HG03066 (cell line): Measurements from ENCODE around the gene IQCN.
A peak's percentile ranks its signal among the peaks of the same experiment; 100 is the strongest.

ENCODE experiments used
- ATAC-seq: cut with Tn5 transposase; IDR thresholded peaks from one replicate; pipeline ENCODE4 v1.9.1; 2021; ENCODE audit warnings: low read depth; ENCODE audit not compliant: unreplicated experiment

Gene IQCN

DNA sequence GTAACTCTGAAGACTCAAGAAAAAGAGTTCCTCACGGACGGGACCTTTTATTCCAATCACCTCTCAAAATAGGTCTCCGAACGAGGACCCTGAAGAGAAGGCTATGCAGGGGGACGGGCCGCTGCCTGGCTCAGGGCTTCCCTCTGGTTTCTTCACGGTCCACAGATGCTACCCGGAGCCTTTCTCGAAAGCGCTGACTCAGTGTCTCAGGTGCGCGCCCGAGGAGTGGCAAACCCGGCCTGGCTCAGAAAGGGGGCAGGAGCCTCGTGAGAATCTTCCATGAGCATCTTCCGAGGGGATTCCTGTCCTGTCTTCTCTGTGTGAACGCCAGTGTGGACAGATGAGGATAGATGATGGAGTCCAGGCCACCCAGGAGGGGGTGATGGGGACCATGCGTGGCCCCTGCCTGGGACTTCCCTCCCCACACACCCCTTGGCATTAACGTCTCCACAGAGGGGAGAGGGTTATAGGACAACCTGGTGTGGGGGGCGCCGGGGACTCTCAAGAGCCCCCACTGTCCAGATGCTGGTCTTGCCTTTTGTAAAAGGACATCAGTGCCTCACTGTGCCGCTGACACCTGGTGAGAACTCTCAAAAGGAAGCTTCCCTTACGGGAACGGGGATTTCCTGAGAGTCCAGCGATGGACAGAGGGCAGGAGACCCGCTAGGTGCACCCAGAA, 32.1 kb upstream of the IQCN start:
- ATAC-seq, result no peak

DNA sequence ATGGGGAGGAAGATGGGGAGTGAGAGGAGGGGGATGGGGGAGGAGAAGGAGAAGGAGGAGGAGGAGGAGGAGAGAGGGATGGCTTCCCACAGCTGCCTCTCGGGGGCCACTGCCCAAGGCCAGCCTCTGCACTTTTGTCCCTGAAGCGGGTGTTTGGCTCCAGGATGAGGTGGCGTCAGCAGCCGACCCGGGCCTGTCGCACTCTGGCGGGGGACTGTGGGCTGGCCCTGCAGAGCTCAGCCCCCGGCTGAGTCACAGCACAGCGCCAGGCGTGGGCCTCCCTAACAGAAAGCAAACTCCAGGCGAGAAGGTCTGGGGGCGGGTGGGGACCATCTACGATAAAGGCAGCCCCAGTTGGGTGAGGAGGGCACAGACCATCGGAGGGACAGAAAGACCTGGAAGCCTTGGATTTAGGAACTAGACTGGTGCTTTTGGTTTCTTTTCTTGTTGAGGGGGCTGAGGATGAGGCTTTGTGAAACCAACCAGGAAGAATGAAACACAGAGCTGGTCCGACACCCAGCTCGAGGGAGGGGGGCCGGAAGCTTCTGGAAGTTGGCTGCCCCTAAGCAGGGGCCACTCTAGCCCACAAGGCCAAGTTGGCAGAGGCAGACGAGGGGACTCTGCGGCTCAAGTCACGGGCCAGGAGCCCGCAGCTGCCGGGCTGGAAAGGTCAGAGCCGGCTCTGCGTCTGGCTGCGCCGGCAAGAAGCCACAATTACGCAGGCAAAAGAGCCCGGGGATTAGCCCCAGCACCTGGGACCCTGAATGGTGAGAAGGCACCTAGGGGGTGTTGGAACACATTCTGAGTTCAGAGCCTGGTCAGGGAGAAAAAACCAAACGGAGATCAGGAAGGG, 30.4 kb upstream of the IQCN start:
- no peak for ATAC-seq

DNA sequence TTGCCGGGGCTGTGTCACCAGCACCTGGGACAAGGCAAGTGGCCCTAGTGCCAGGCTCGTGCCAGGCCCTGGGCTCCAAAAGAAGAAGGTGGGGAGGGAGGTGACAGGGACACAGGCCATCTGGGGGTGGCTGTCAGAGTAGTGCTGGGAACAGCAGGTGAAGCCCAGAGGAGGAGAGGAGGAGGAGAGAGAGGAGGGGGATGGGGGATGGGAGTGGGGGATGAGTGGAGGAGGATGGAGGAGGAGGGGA, 29.9 kb upstream of the IQCN start:
- no peak for ATAC-seq

DNA sequence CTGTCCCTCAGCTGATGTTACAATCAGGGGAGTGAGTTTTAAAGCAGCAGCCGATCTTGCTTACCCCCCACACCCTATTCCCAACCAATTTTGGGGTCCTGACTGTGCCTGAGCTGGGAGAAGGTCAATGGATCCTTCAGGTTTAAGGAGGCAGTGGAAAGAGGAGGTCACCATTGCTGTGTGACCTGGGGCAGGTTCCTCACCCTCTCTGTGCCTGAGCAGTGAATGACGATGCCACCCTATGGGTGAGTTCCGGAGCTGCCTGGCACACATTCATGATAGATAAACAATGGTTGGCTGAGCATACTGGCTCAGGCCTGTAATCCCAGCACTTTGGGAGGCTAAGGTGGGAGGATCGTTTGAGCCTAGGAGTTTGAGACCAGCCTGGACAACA, 27.5 kb upstream of the IQCN start:
- ATAC-seq, result no peak

DNA sequence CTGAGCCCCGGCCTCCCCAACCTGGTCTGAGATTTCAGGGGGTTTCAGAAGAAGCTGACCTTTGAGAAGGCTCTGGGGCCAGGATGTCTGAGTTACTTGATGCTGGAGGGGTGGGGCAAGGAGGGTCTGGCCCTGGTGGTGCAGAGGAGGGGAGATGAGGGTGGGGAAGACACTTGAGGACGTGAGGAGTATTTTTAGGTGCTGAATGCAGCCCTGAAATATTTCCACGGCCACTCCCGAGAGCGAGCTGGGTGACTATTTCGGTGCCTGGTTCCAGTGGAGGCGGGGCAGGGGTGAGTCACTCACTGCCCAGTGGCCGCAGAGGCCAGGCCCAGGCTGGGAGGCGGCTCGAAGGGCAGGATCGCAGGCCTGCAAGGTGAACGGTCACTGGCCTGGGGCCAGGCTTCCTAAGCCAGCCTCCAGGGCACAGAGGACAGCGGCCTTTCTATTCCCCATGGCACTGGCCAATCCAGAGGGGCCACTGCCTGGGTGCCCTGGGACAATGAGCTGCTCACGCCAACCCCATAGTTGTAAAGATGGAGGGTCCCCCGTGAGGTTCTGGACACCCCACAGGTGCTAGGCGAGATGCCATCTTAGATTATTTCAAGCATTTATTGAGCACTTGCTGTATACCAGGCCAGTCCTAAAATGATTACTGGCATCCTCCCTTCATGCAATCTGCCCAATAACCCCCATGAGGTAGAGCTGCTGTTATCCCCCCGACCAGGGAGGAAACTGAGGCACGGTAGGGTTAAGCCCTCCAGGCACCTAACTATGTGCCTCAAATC, 26.9 kb upstream of the IQCN start:
- ATAC-seq, result no peak

DNA sequence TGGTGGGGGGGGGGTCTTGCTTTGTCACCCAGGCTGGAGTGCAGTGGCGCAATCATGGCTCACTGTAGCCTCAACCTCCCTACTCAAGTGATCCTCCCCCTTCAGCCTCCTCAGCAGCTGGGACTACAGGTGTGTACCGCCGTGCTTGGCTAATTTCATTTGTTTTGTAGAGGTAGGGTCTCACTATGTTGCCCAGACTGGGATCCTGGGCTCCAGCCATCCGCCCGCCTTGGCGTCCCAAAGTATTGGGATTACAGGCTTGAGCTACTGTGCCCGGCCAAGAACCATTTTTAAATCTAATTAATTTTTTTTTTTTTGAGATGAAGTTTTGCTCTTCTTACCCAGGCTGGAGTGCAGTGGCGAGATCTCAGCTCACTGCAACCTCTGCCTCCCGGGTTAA, 25.4 kb upstream of the IQCN start:
- ATAC-seq, result no peak

DNA sequence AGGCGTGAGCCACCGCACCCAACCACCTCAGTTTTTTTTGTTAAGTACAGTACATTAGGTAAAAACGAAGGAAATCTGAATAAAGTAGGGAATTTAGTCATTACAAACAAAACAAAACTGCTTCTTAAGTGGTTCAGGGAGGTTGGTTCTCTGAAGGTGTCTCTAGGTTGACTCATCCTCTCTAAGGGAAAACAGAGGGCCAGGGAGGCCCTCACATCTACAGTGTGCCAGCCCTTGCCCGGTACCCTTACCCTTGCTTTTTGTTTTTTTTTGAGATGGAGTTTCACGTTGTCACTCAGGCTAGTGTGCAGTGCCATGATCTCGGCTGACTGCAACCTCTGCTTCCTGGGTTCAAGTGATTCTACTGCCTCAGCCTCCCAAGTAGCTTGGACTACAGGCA, 24.3 kb upstream of the IQCN start:
- ATAC-seq, result no peak

DNA sequence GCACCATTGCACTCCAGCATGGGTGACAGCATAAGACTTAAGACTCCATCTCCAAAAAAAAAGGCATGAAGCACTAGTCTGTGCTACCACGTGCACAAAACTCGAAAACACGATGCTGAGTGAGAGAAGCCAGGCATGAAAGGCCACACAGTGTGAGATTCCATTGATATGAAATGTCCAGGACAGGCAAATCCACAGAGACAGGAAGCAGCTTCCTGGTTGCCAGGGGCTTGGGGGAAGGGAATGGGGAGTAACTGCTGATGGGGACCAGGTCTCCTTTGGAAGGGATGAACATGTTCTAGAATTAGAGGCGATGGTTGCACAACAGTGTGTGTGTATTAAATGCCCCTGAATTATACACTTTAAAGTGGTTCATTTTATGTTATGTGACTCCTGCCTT, 23.1 kb upstream of the IQCN start:
- ATAC-seq, result no peak

DNA sequence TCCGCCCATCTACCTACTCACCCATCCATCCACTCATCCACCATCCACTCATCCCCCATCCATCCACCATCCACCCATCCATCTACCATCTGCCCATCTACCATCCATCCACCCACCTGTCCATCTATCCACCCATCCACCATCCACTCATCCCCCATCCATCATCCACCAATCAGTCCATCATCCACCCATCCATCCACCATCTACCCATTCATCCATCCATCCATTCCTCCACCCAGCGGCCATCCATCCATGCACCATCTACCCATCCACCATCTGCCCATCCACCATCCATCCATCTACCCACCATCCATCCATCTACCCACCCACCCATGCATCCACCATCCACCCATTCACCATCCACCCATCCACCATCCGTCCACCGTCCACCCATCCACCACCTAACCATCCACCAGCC, 20.8 kb upstream of the IQCN start:
- no peak for ATAC-seq

DNA sequence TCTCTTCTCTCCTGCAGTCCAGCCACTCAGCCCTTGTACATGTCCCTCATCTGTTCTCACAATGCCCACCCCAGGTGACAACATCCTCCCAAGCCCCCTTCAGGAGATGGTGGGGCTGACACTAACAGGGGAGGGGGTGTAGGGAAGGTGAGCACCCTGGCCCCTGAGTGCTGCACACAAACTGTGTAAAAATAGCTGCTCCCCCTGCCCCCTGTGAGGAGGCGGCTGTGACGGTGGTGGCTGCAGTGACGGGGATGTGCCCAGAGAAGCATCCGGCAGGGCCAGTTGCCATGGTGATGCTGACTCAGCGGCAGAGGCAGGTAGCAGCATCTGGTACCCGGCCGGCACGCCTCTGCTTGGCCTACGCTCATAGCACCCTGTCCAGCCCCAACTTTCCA, 20.2 kb upstream of the IQCN start:
- ATAC-seq, result no peak

DNA sequence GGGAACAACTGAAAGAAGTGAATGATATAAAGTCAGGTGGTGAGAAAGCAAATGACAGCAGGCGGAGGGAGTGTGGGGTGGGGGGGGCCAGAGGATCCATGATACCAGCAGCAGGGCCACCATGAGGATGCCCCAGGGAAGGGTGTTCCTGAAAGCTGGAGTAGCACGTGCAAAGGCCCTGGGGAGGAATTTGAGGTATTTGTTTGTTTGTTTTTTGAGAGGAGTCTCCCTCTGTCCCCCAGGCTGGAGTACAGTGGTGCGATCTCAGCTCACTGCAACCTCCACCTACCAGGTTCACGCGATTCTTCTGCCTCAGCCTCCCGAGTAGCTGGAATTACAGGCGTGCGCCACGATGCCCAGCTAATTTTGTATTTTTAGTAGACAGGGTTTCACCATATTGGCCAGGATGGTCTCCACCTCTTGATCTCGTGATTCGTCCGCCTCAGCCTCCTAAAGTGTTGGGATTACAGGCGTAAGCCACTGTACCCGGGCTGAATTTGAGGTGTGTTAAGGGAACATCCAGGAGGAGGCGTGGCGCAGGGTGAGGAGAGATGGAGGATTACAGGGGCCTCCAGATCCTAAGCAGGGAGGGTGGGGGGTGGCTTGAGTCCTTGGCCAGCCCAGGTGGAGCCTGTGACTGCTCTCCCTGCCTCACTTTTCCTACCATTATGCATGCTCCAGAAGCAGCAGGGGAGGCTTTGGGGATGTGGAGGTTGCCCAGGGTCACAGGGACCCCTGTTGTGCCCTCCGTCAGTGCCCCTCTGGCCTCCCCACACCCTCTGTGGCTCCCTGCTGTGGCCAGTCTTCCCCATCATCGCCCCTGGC, 19.6 kb upstream of the IQCN start:
- no peak for ATAC-seq

DNA sequence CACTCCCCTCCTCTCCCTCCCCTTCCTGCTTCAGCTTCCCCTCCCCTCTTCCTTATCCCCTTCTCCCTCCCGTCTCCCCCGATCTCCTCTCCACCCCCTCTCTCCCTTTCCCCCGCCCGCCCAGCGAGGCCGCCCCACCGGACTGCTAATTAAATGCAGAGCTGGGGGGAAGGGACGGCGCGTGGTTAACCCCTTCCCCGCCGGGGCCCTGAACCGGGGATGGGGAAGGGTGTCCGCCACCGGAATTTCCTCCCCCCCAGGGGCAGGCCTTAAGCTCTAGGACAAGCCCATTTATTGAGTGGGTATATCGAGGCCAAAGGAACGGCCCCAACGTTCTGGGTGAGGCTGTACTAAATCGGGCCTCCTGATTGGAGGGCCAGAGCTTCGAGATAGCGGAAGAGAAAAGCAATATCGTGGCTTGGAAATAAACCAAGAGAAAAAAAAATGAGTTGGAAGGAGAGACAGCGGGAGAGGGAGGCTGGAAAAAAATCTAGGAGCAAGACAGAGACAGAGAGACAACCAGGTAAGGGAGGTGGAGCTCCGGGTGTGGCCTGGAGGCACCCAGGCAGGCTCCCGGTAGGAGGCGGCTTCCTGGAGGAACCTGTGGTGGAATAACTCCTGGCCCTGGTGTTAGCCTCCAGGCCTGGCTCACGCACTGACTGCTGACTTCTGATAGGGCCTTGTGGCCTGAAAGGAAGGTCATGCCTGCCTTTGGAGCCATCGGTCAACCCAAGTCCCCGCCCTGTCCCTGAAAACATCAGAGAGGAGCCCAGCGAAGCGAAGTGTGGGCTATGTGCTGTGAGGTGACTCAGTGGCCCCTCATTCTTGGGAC, 18.8 kb upstream of the IQCN start:
- ATAC-seq, result no peak

DNA sequence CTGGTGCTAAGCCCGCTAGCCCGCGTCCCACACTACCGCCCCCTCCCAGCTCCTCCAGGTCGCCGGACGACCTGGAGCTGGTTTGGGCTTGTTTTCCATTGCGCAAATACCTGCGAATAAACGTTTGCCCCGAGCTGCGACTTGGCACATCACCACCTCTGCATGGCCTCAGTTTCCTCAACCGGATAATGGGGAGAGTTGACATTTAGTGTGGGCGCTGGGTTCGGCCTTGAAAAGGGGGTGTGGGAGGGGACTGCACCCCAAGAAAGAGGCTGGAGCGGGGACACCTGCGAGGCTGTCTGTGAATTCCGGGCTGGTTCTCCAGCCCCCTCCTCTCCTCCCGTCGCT, 18.2 kb upstream of the IQCN start:
- ATAC-seq, result no peak

DNA sequence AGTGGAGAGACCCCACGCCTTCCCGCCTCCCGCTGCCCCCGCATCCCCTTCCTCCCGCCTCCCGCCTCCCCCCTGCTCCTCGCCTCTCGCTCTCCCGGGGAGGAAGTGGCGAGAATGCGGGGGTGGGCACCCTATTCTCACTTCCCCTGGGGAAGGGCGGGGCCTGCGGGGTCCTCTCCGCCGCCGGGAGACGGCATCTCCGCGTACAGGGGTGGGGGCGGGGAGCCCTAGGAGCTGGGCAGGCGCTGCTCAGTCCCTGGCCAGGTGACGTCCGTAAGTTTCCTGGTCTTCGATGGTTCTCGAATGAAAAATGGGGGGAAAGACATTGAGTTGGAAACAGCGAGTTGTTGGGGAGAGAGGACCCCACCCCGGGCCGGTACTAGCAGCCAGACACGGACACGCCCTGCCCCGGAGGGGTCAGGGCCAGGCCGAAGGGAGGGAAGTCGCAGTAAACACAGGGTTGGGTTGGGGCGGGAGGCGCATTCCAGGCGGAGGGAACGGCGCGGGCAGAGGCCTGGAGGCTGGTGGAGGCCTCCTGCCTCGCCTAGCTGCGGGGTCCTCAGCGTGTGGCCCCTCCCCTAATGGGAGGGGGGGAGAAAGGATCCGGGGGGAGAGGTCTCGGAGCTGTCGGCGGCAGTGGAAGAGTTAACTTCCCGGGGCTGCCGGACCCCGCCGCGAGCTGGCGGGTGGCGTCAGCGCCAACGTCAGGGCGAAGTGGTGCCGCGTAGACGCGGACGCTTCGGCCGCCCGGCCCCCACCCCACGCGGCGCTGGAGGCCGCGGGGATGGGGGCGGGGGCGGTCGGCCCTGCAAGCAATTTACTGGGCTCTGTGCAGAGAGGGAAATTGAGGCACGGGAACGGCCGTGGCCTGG, 17.6 kb upstream of the IQCN start:
- ATAC-seq, result peak; percentile 51

DNA sequence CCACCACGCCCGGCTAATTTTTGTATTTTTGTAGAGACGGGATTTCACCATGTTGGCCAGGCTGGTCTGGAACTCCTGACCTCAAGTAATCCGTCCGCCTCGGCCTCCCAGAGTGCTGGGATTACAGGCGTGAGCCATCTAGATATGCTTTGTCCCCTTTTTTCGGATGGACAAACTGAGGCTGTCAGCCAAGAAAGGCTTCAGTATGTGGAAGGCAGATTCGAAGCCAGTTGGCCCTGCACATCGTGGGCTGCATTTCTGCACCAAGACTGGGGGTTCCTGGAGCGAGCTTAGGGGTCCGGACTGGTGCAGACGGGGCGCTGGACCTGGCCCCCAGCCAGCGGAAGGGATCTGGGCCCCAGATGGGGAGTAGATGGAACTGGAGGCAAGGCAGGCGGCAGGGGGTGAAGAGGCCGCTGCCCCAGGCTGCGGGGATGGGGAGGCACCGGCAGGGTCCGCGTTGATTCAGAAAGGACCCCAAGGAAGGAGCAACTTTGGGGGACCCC, 16.8 kb upstream of the IQCN start:
- ATAC-seq, result peak; percentile 17

DNA sequence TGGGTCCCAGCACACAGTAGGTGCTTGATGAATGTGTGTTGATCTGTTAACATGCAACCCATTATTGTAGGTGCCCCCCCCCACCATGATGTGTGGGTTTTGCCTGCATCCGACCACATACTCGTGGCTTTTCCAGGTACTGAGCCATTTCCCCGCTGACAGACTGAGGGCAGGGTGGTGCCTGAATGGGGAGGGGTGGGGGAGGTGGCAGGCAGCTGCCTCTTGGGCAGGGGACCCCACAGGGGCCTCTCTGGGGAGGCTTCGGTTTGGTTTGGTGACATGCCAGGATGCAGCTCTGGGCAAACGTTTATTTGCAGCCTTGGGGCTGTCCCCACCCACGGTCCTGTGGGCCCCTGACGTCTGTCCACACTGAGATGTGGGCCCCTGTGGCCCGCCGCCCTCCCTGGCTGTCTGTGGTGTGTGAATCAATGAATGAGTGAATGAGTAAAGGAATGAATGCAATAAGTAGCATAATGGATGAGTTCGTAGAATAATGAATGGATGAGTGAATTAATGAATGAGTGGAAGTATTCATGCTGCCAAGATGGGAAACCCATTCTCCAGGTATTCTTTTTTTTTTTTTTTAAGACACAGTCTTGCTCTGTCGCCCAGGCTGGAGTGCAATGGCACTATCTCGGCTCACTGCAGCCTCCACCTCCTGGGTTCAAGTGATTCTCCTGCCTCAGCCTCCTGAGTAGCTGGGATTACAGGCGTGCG, 16.2 kb upstream of the IQCN start:
- no peak for ATAC-seq

DNA sequence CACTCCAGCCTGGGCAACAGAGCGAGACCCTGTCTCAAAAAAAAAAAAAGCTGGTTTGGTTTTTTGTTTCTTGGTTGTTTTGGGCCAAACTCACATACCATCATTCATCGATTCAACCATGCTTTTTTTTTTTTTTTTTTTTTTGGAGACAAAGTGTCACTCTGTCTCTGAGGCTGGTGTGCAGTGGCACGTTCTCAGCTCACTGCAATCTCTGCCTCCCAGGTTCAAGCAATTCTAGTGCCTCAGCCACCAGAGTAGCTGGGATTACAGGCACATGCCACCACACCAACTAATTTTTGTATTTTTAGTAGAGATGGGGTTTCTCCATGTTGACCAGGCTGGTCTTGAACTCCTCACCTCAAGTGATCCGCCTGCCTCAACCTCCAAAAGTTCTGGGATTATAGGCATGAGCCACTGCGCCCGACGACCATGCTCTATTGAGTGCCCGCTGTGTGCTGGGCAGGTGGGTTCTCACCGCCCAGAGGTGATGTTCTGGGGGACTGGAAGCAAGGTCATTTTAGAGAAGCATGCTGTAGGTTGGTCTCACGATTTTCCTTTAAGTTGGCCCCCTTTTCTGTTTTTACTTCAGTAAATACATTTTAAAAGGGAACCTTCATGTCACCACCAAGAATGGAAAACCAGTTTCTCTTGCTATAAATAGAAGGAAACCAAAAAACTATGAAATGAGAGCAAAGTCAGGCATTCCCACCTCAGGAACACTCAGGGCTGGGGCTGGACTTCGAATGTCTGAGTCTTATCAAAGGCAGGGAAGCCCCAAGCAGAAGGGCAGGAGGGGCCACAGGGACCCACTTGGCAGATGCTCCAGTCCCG, 15.4 kb upstream of the IQCN start:
- no peak for ATAC-seq
